ENCODE results near the gene GDA.

DNA sequence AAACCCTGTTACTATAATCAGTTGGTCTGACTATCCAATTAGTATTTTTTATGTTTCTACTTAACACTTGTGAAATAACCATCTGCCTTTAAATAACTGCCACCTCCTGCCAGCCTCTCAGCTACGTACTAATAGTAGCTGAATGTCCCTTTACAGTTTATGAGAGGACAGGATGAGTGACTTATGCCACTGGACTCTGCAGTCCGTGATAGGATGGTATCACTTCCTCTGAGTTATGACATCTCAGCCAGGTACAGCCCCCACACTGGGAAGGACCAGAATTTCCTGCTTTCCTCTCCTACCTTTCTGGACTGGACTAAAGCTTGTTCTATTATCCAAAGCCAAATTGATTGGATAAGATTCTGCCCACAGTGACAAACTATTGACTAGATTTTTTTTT lies 112.8 kb downstream of the GDA start:
- TF ChIP-seq POLR2A (IDR thresholded peaks at IDR 0.05) = no peak
- TF ChIP-seq, protein P1, sequence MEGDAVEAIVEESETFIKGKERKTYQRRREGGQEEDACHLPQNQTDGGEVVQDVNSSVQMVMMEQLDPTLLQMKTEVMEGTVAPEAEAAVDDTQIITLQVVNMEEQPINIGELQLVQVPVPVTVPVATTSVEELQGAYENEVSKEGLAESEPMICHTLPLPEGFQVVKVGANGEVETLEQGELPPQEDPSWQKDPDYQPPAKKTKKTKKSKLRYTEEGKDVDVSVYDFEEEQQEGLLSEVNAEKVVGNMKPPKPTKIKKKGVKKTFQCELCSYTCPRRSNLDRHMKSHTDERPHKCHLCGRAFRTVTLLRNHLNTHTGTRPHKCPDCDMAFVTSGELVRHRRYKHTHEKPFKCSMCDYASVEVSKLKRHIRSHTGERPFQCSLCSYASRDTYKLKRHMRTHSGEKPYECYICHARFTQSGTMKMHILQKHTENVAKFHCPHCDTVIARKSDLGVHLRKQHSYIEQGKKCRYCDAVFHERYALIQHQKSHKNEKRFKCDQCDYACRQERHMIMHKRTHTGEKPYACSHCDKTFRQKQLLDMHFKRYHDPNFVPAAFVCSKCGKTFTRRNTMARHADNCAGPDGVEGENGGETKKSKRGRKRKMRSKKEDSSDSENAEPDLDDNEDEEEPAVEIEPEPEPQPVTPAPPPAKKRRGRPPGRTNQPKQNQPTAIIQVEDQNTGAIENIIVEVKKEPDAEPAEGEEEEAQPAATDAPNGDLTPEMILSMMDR (IDR thresholded peaks at IDR 0.05) = no peak
